ENCODE measurements around the gene NUCB2. TPM values are rescaled to one million over a fixed set of nuclear protein-coding genes. Genes with fewer than 3 reads are reported as not detected.

The NUCB2 gene
- total and polyA plus RNA-seq, 2 donors (not counting 3 experiments of a cell fraction or from before 2014, with no cell fraction given) = 41.9 to 114 TPM

- DNase-seq (ENCODE audit: low read depth, low spot score) (peak; percentile 79), FAIRE-seq (peak; percentile 83)
- TSS peak; percentile 58 for BruUV-seq (replicated peaks)
- Histone ChIP-seq H3K36me3 (ENCODE audit: control insufficient read depth in 2 of 2, extremely low read depth in 1 of 2, insufficient read depth in 2 of 2, low read length in 2 of 2) (no peaks in the 10 kb centered on the region), H3K27me3 (ENCODE audit: control insufficient read depth in 2 of 2, insufficient read depth in 2 of 2, low read length in 2 of 2) (no peaks in the 10 kb centered on the region), H2AFZ (ENCODE audit: low read depth, low read length) (peak overlapping the region; percentile 86), H3K4me1 (ENCODE audit: control insufficient read depth, extremely low read depth, insufficient read depth, low read length) (peaks cover 16% of the 10 kb centered on the region), H4K20me1 (replicated peaks; ENCODE audit: control insufficient read depth, extremely low read depth, insufficient read depth, low read length) (no peaks in the 10 kb centered on the region), H3K9me1 (replicated peaks; ENCODE audit: control insufficient read depth, extremely low read depth, insufficient read depth, low read length) (no peaks in the 10 kb centered on the region), H3K9me3 (replicated peaks; ENCODE audit: control insufficient read depth, insufficient read depth, low read length) (no peaks in the 10 kb centered on the region), H3K4me2 (ENCODE audit: insufficient read depth, low read length) (peak overlapping the region; percentile 97), H3K27ac (ENCODE audit: insufficient read depth, low read depth, low read length) (peak overlapping the region; percentile 73), H3K9ac (replicated peaks; ENCODE audit: extremely low read depth, insufficient read depth, low read length) (peak overlapping the region; percentile 70), H3K4me3 (replicated peaks in 1 of 3; ENCODE audit: insufficient read depth in 1 of 3, low read depth in 1 of 3, low read length in 3 of 3) (peak overlapping the region; percentile 68 to 87 (median 85)), H3K79me2 (ENCODE audit: control insufficient read depth, insufficient read depth, low read length) (peaks cover 3% of the 10 kb centered on the region)
- dilution Hi-C loops (cut with MboI; ENCODE audit: extremely low pct_ligation_motif_present, low sequenced_read_pairs) (no loop called here), intact Hi-C loops (cut with micrococcal nuclease) (loop anchor here (1.0 to 5.0 kb wide), 5 partner anchors 77 to 1039 kb away; partner anchors contain the start of genes LDHA, NUCB2 and RPS13)
- TF ChIP-seq EZH2 (IDR thresholded peaks at IDR 0.05; ENCODE audit: borderline replicate concordance, low read depth, low read length, severe bottlenecking) (no peak), FOS (IDR thresholded peaks at IDR 0.05; ENCODE audit: borderline replicate concordance, insufficient read depth, low read length) (no peak), POLR2AphosphoS5 (IDR thresholded peaks at IDR 0.05; ENCODE audit: insufficient read depth, low read depth, low read length) (no peak), MYC (IDR thresholded peaks at IDR 0.05; ENCODE audit: low read depth, low read length) (no peak), GATA2 (IDR thresholded peaks at IDR 0.05; ENCODE audit: insufficient read depth, insufficient read length, low read depth, low read length) (no peak), JUN (IDR thresholded peaks at IDR 0.05; ENCODE audit: borderline replicate concordance, insufficient read depth, insufficient read length, low read depth) (no peak), CTCF (IDR thresholded peaks at IDR 0.05; ENCODE audit: extremely low read depth in 1 of 2, insufficient read depth in 1 of 2, low read depth in 1 of 2, low read length in 2 of 2) (no peak), POLR2A (IDR thresholded peaks at IDR 0.05; ENCODE audit: low read depth, low read length) (peak; percentile 47)
- TF ChIP-seq, protein P1, sequence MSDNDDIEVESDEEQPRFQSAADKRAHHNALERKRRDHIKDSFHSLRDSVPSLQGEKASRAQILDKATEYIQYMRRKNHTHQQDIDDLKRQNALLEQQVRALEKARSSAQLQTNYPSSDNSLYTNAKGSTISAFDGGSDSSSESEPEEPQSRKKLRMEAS (IDR thresholded peaks at IDR 0.05; ENCODE audit: insufficient read depth, insufficient read length) = peak; percentile 47
- ChIA-PET CTCF (interaction anchor here (0.7 to 4.1 kb wide), 15 partner anchors 9 to 275 kb away, joined by 3 to 38 read pairs (median 5); partner anchors contain the start of gene KCNJ11), POLR2A (interaction anchor here (1.4 to 1.6 kb wide), 2 partner anchors 144 to 275 kb away, joined by 4 to 6 read pairs; partner anchors contain the start of gene RPS13)
Observed at GRCh38 chr11:17352950-17353820, 76.6 kb downstream of the NUCB2 start.
